ENCODE measurements around the gene COL5A1.

Gene COL5A1

GRCh38 chr9:134602547-134603362, 38.8 kb upstream of the COL5A1 start:
- Histone ChIP-seq H3K27ac (no peak overlapping the region), H3K4me3 (ENCODE audit: low read depth, low read length) (no peak overlapping the region), H3K4me2 (ENCODE audit: low read length) (no peak overlapping the region)

GRCh38 chr9:134604834-134605233, 36.8 kb upstream of the COL5A1 start:
- no peak for TF ChIP-seq CTCF (IDR thresholded peaks at IDR 0.05)
- Histone ChIP-seq H3K27me3 (ENCODE audit: control insufficient read depth, insufficient read depth, low read length) (no peaks in the 10 kb centered on the region), H3K4me1 (no peaks in the 10 kb centered on the region), H3K9me3 (ENCODE audit: control insufficient read depth, low read length) (no peaks in the 10 kb centered on the region), H3K4me2 (ENCODE audit: low read length) (no peak overlapping the region), H3K9ac (no peak overlapping the region), H3K79me2 (no peaks in the 10 kb centered on the region), H3K36me3 (ENCODE audit: control insufficient read depth, insufficient read depth, low read length) (no peaks in the 10 kb centered on the region), H3K27ac (no peak overlapping the region), H2AFZ (no peak overlapping the region), H3K4me3 (ENCODE audit: low read depth, low read length) (no peak overlapping the region)

More at GRCh38 chr9:134602547-134603362, 38.8 kb upstream of the COL5A1 start:
- Histone ChIP-seq H3K27me3 (ENCODE audit: control insufficient read depth, insufficient read depth, low read length) (no peaks in the 10 kb centered on the region), H3K36me3 (ENCODE audit: control insufficient read depth, insufficient read depth, low read length) (no peaks in the 10 kb centered on the region), H3K4me1 (no peaks in the 10 kb centered on the region), H2AFZ (no peak overlapping the region), H3K9ac (no peak overlapping the region), H3K9me3 (ENCODE audit: control insufficient read depth, low read length) (no peaks in the 10 kb centered on the region), H3K79me2 (no peaks in the 10 kb centered on the region)
- TF ChIP-seq CTCF (IDR thresholded peaks at IDR 0.05) = no peak

GRCh38 chr9:134605351-134605965, 36.1 kb upstream of the COL5A1 start:
- no peak for TF ChIP-seq CTCF (IDR thresholded peaks at IDR 0.05)

GRCh38 chr9:134605966-134606357, 35.6 kb upstream of the COL5A1 start:
- Histone ChIP-seq H3K4me1 (no peaks in the 10 kb centered on the region), H3K79me2 (no peaks in the 10 kb centered on the region), H3K36me3 (ENCODE audit: control insufficient read depth, insufficient read depth, low read length) (no peaks in the 10 kb centered on the region), H2AFZ (no peak overlapping the region), H3K4me3 (ENCODE audit: low read depth, low read length) (no peak overlapping the region), H3K4me2 (ENCODE audit: low read length) (no peak overlapping the region), H3K27me3 (ENCODE audit: control insufficient read depth, insufficient read depth, low read length) (no peaks in the 10 kb centered on the region), H3K9me3 (ENCODE audit: control insufficient read depth, low read length) (no peaks in the 10 kb centered on the region), H3K9ac (no peak overlapping the region), H3K27ac (no peak overlapping the region)
- no peak for TF ChIP-seq CTCF (IDR thresholded peaks at IDR 0.05)

More at GRCh38 chr9:134605351-134605965, 36.1 kb upstream of the COL5A1 start:
- no peak overlapping the region for H3K27ac ChIP-seq
- no peaks in the 10 kb centered on the region for H3K4me1 ChIP-seq
- no peak overlapping the region for H3K9ac ChIP-seq
- H3K4me2 ChIP-seq (ENCODE audit: low read length) = no peak overlapping the region
- no peaks in the 10 kb centered on the region for H3K79me2 ChIP-seq
- H2AFZ ChIP-seq = no peak overlapping the region
- no peaks in the 10 kb centered on the region for H3K36me3 ChIP-seq (ENCODE audit: control insufficient read depth, insufficient read depth, low read length)
- H3K27me3 ChIP-seq (ENCODE audit: control insufficient read depth, insufficient read depth, low read length) = no peaks in the 10 kb centered on the region
- H3K4me3 ChIP-seq (ENCODE audit: low read depth, low read length) = no peak overlapping the region
- H3K9me3 ChIP-seq (ENCODE audit: control insufficient read depth, low read length) = no peaks in the 10 kb centered on the region
